Karpas-422 (cell line): ENCODE measurements around the gene ADAMTS10. TPM values are rescaled to one million over a fixed set of nuclear protein-coding genes. Genes with fewer than 3 reads are reported as not detected.
"Not testable (repeated sequence)": the region's sequence is repeated elsewhere in the genome, so short reads cannot be mapped to it uniquely, and the experiment has no call there.

Source experiments
- DNase-seq: peaks from one replicate; pipeline ENCODE4 v3.0.0-alpha.2; 2015
- H2AFZ ChIP-seq: fragments of 200-600 bp; sonication (generic); 2 replicates; pipeline ENCODE4 v1.6.1; 2014; ENCODE audit warnings: antibody characterized with exemption, low read length, mixed read lengths
- H3K27ac ChIP-seq: fragments of 200-600 bp; sonication (generic); 2 replicates; pipeline ENCODE4 v1.5.1; 2014; ENCODE audit warnings: mild to moderate bottlenecking, low read length, moderate library complexity
- H3K27me3 ChIP-seq: fragments of 200-600 bp; sonication (generic); 2 replicates; pipeline ENCODE4 v1.6.1; 2014; ENCODE audit warnings: low read length, mixed read lengths
- H3K36me3 ChIP-seq: fragments of 200-600 bp; sonication (generic); 2 replicates; pipeline ENCODE4 v1.6.1; 2014; ENCODE audit warnings: low read length, mixed read lengths; ENCODE audit not compliant: insufficient read depth
- H3K4me1 ChIP-seq: fragments of 200-600 bp; sonication (generic); 2 replicates; pipeline ENCODE4 v1.6.1; 2014; ENCODE audit warnings: mild to moderate bottlenecking, low read length, mixed read lengths
- H3K4me2 ChIP-seq: fragments of 200-600 bp; sonication (generic); 2 replicates; pipeline ENCODE4 v1.6.1; 2014; ENCODE audit warnings: low read length, low read depth, mild to moderate bottlenecking; ENCODE audit not compliant: poor library complexity, severe bottlenecking
- H3K4me3 ChIP-seq: fragments of 200-600 bp; sonication (generic); 2 replicates; pipeline ENCODE4 v1.5.1; 2014; ENCODE audit warnings: mild to moderate bottlenecking, antibody characterized with exemption, low read length, mixed read lengths
- H3K79me2 ChIP-seq: fragments of 200-600 bp; sonication (generic); 2 replicates; pipeline ENCODE4 v1.6.1; 2014; ENCODE audit warnings: mild to moderate bottlenecking, low read length, mixed read lengths
- H3K9ac ChIP-seq: fragments of 200-600 bp; sonication (generic); 2 replicates; pipeline ENCODE4 v1.6.0; 2014; ENCODE audit warnings: low read length
- H3K9me2 ChIP-seq: fragments of 200-600 bp; sonication (generic), shearing (Covaris generic); replicated peaks from 2 replicates; pipeline ENCODE4 v1.6.0; 2014; ENCODE audit warnings: mild to moderate bottlenecking, low read length, moderate library complexity; ENCODE audit not compliant: insufficient read depth
- H3K9me3 ChIP-seq: fragments of 300-700, 200-600 bp; sonication (generic); 2 replicates; pipeline ENCODE4 v1.6.1; 2014; ENCODE audit warnings: low read length, mixed read lengths
- H4K20me1 ChIP-seq: fragments of 200-600 bp; sonication (generic); 2 replicates; pipeline ENCODE4 v1.6.1; 2014; ENCODE audit warnings: mild to moderate bottlenecking, antibody characterized with exemption, low read length, low read depth; ENCODE audit not compliant: insufficient read depth
- total RNA-seq: library from RNA; depleted of rRNA; stranded (reverse); fragments of >200 nt; shearing (Covaris generic); gene quantifications from 2 replicates; pipeline ENCODE4 v1.2.3, GENCODE V29; 2014; ENCODE audit warnings: low replicate concordance

ADAMTS10 gene
- total RNA-seq, 1 experiment from 2014 or later, result not detected

GRCh38 chr19:8641908-8642547 is 31.5 kb upstream of the ADAMTS10 start:
- Histone ChIP-seq H3K9ac (no peak overlapping the region), H4K20me1 (no peaks in the 10 kb centered on the region), H3K4me1 (no peaks in the 10 kb centered on the region), H3K9me2 (no peaks in the 10 kb centered on the region), H3K9me3 (no peaks in the 10 kb centered on the region; the same call in 1 of the 2 replicates), H2AFZ (no peak overlapping the region), H3K27me3 (no peaks in the 10 kb centered on the region), H3K79me2 (no peaks in the 10 kb centered on the region), H3K36me3 (no peaks in the 10 kb centered on the region), H3K27ac (no peak overlapping the region), H3K4me2 (no peak overlapping the region), H3K4me3 (no peak overlapping the region)
- DNase-seq, result peak; percentile 70

- H3K4me3 ChIP-seq, result no peak overlapping the region
- no peaks in the 10 kb centered on the region for H3K27me3 ChIP-seq
- H3K9ac ChIP-seq, result no peak overlapping the region
- no peaks in the 10 kb centered on the region for H3K79me2 ChIP-seq
- H3K9me2 ChIP-seq, result no peaks in the 10 kb centered on the region
- no peak for DNase-seq
- H4K20me1 ChIP-seq, result no peaks in the 10 kb centered on the region
- H2AFZ ChIP-seq, result no peak overlapping the region
- H3K27ac ChIP-seq, result no peak overlapping the region
- no peak overlapping the region for H3K4me2 ChIP-seq
- H3K9me3 ChIP-seq, result no peaks in the 10 kb centered on the region; the same call in 1 of the 2 replicates
- H3K4me1 ChIP-seq, result no peaks in the 10 kb centered on the region
- no peaks in the 10 kb centered on the region for H3K36me3 ChIP-seq
Measured at GRCh38 chr19:8641221-8641907, 30.8 kb upstream of the ADAMTS10 start.

GRCh38 chr19:8640402-8641004 is 30.0 kb upstream of the ADAMTS10 start:
- Histone ChIP-seq H3K4me2 (no peak overlapping the region), H3K79me2 (no peaks in the 10 kb centered on the region), H3K9ac (no peak overlapping the region), H3K9me3 (no peaks in the 10 kb centered on the region; the same call in 1 of the 2 replicates), H3K4me3 (no peak overlapping the region), H3K27ac (no peak overlapping the region), H4K20me1 (no peaks in the 10 kb centered on the region), H3K27me3 (no peaks in the 10 kb centered on the region), H3K36me3 (no peaks in the 10 kb centered on the region), H3K4me1 (no peaks in the 10 kb centered on the region), H3K9me2 (no peaks in the 10 kb centered on the region), H2AFZ (no peak overlapping the region)
- DNase-seq, result no peak

- no peak for DNase-seq
- Histone ChIP-seq H3K9ac (no peak overlapping the region), H3K9me2 (no peaks in the 10 kb centered on the region), H3K4me1 (no peaks in the 10 kb centered on the region), H3K9me3 (no peaks in the 10 kb centered on the region; the same call in 1 of the 2 replicates), H4K20me1 (no peaks in the 10 kb centered on the region), H3K27me3 (no peaks in the 10 kb centered on the region), H3K4me3 (no peak overlapping the region), H3K79me2 (no peaks in the 10 kb centered on the region), H3K27ac (no peak overlapping the region), H3K36me3 (no peaks in the 10 kb centered on the region), H2AFZ (no peak overlapping the region), H3K4me2 (no peak overlapping the region)
Measured at GRCh38 chr19:8639821-8640401, 29.4 kb upstream of the ADAMTS10 start.

- H4K20me1 ChIP-seq, result no peaks in the 10 kb centered on the region
- no peak overlapping the region for H3K27ac ChIP-seq
- no peaks in the 10 kb centered on the region for H3K36me3 ChIP-seq
- H3K79me2 ChIP-seq, result no peaks in the 10 kb centered on the region
- H3K27me3 ChIP-seq, result no peaks in the 10 kb centered on the region
- H3K9ac ChIP-seq, result no peak overlapping the region
- no peak overlapping the region for H2AFZ ChIP-seq
- no peak for DNase-seq
- H3K9me2 ChIP-seq, result no peaks in the 10 kb centered on the region
- H3K4me2 ChIP-seq, result no peak overlapping the region
- H3K4me3 ChIP-seq, result no peak overlapping the region
- H3K9me3 ChIP-seq, result no peaks in the 10 kb centered on the region; the same call in 1 of the 2 replicates
- H3K4me1 ChIP-seq, result no peaks in the 10 kb centered on the region
Measured at GRCh38 chr19:8638078-8638619, 27.6 kb upstream of the ADAMTS10 start.

GRCh38 chr19:8637070-8637469 is 26.6 kb upstream of the ADAMTS10 start:
- H3K9me2 ChIP-seq, H3K9ac ChIP-seq, H3K4me3 ChIP-seq, H3K4me2 ChIP-seq, H3K27ac ChIP-seq, H3K4me1 ChIP-seq, H3K36me3 ChIP-seq, DNase-seq, H3K27me3 ChIP-seq, H2AFZ ChIP-seq, H3K9me3 ChIP-seq, H4K20me1 ChIP-seq, H3K79me2 ChIP-seq: not testable (repeated sequence)

GRCh38 chr19:8635422-8635821 is 24.9 kb upstream of the ADAMTS10 start:
- H3K36me3 ChIP-seq, result no peaks in the 10 kb centered on the region
- H3K79me2 ChIP-seq, result no peaks in the 10 kb centered on the region
- H3K4me1 ChIP-seq, result no peaks in the 10 kb centered on the region
- no peak overlapping the region for H3K4me2 ChIP-seq
- H3K9me2 ChIP-seq, result no peaks in the 10 kb centered on the region
- H2AFZ ChIP-seq, result no peak overlapping the region
- no peak overlapping the region for H3K4me3 ChIP-seq
- H3K27me3 ChIP-seq, result no peaks in the 10 kb centered on the region
- H4K20me1 ChIP-seq, result no peaks in the 10 kb centered on the region
- H3K9ac ChIP-seq, result no peak overlapping the region
- H3K9me3 ChIP-seq, result no peaks in the 10 kb centered on the region
- DNase-seq, result no peak
- H3K27ac ChIP-seq, result no peak overlapping the region

- H3K36me3 ChIP-seq, result no peaks in the 10 kb centered on the region
- no peaks in the 10 kb centered on the region for H3K79me2 ChIP-seq
- H3K9me3 ChIP-seq, result no peaks in the 10 kb centered on the region
- H2AFZ ChIP-seq, result no peak overlapping the region
- H3K27me3 ChIP-seq, result no peaks in the 10 kb centered on the region
- DNase-seq, result no peak
- H3K4me1 ChIP-seq, result no peaks in the 10 kb centered on the region
- H3K4me3 ChIP-seq, result no peak overlapping the region
- H3K9me2 ChIP-seq, result no peaks in the 10 kb centered on the region
- no peak overlapping the region for H3K27ac ChIP-seq
- no peak overlapping the region for H3K9ac ChIP-seq
- H4K20me1 ChIP-seq, result no peaks in the 10 kb centered on the region
- H3K4me2 ChIP-seq, result no peak overlapping the region
Measured at GRCh38 chr19:8631425-8631819, 20.9 kb upstream of the ADAMTS10 start.
